Mesodermal cell (in vitro differentiated cells): ENCODE data around the gene CCDC174.

Experiments used
- H3K27ac ChIP-seq: 2 replicates; pipeline ENCODE4 v1.7.0; 2013; ENCODE audit warnings: mild to moderate bottlenecking, low read depth, low read length, moderate library complexity; ENCODE audit not compliant: severe bottlenecking
- H3K36me3 ChIP-seq: 2 replicates; pipeline ENCODE4 v1.7.1; 2013; ENCODE audit warnings: mild to moderate bottlenecking, low read length, moderate library complexity; ENCODE audit not compliant: control insufficient read depth, insufficient read depth
- H3K4me1 ChIP-seq: one replicate; pipeline ENCODE4 v1.7.1; 2013; ENCODE audit warnings: mild to moderate bottlenecking, low read length; ENCODE audit not compliant: insufficient read depth, control insufficient read depth, poor library complexity, severe bottlenecking
- H3K4me3 ChIP-seq: 2 replicates; pipeline ENCODE4 v1.7.0; 2013; ENCODE audit warnings: low read length, control low read depth, mild to moderate bottlenecking; ENCODE audit not compliant: insufficient read depth, poor library complexity, severe bottlenecking; ENCODE audit errors: extremely low read depth
- H3K9me3 ChIP-seq: 2 replicates; pipeline ENCODE4 v1.7.1; 2013; ENCODE audit warnings: mild to moderate bottlenecking, low read length, moderate library complexity; ENCODE audit not compliant: control insufficient read depth
- WGBS, 2 experiments: methylation state at CpG; one replicate each; pipeline ENCODE4 v1.1.5; 2013; ENCODE audit warnings: missing lambda C conversion rate in 2 of 2; ENCODE audit not compliant: insufficient coverage in 2 of 2; 5-methylcytosine and 5-hydroxymethylcytosine counted together

The CCDC174 gene

DNA sequence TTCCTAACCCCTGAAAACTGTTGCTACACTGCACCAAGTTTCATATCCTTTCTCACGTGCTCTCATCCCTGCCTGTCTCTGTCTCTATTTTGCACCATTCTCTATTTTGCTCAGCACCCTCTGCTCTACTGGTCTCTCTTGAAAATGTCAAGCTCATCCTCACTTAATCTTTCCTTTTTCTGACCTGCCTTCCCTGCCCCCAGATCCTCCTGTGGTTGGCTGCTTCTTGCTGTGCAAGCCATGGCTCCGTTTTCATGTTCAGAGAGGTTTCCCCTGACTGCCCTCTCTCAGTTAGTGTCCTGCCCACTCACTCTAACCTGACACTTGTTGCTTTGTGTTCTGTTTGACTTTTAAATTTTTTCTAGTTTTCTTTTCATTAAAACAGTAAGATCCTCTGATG lies 6.0 kb downstream of the CCDC174 start:
- H3K36me3 ChIP-seq: peaks cover 86% of the 10 kb centered on the region
- H3K4me1 ChIP-seq: peaks cover 5% of the 10 kb centered on the region
- no peak overlapping the region for H3K27ac ChIP-seq
- H3K4me3 ChIP-seq: no peak overlapping the region
- 94 to 97% methylated on average over 2 of the region's 2 CpGs for WGBS, 2 experiments
- H3K9me3 ChIP-seq: no peaks in the 10 kb centered on the region

- H3K36me3 ChIP-seq: peaks cover 94% of the 10 kb centered on the region
- H3K4me3 ChIP-seq: no peak overlapping the region
- H3K27ac ChIP-seq: no peak overlapping the region
- no CpG with 5 or more reads among the region's 2 CpGs for WGBS, 2 experiments
- H3K4me1 ChIP-seq: no peaks in the 10 kb centered on the region
- no peaks in the 10 kb centered on the region for H3K9me3 ChIP-seq
Measured at GRCh38 chr3:14658978-14659377, 7.4 kb downstream of the CCDC174 start.

- Histone ChIP-seq H3K27ac (no peak overlapping the region), H3K9me3 (no peaks in the 10 kb centered on the region), H3K36me3 (peaks cover 100% of the 10 kb centered on the region), H3K4me1 (no peaks in the 10 kb centered on the region), H3K4me3 (no peak overlapping the region)
- WGBS, 2 experiments: 98 to 100% methylated on average over 3 to 4 of the region's 4 CpGs
Measured at GRCh38 chr3:14660942-14661341, 9.4 kb downstream of the CCDC174 start.

GRCh38 chr3:14663396-14664135 lies 12.0 kb downstream of the CCDC174 start:
- H3K4me3 ChIP-seq: no peak overlapping the region
- no peaks in the 10 kb centered on the region for H3K4me1 ChIP-seq
- WGBS, 2 experiments: 86 to 87% methylated on average over 3 of the region's 5 CpGs
- no peaks in the 10 kb centered on the region for H3K9me3 ChIP-seq
- no peak overlapping the region for H3K27ac ChIP-seq
- H3K36me3 ChIP-seq: peaks cover 97% of the 10 kb centered on the region

DNA sequence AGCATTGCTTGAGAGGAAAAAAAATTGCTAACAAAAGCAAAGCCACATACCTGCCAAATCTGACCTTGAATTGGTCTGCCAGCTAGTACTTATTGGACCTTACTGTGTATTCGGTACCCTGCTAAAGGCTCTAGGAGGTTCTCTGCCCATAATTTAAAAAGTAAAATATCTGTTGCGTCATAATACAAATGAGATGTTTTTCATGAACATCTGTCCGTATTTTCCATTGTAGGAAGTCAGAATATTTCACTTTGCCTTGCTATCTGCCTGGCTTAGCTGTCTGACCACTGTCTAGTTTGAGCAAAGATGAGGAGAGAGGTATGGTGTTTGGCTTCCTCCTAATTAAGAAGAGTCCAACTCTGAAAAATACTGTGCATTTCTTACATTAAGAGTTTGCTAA lies 12.6 kb downstream of the CCDC174 start:
- WGBS, 2 experiments: 95 to 100% methylated on average over 2 to 3 of the region's 3 CpGs
- H3K27ac ChIP-seq: no peak overlapping the region
- H3K9me3 ChIP-seq: no peaks in the 10 kb centered on the region
- H3K36me3 ChIP-seq: peaks cover 97% of the 10 kb centered on the region
- H3K4me3 ChIP-seq: no peak overlapping the region
- H3K4me1 ChIP-seq: no peaks in the 10 kb centered on the region

DNA sequence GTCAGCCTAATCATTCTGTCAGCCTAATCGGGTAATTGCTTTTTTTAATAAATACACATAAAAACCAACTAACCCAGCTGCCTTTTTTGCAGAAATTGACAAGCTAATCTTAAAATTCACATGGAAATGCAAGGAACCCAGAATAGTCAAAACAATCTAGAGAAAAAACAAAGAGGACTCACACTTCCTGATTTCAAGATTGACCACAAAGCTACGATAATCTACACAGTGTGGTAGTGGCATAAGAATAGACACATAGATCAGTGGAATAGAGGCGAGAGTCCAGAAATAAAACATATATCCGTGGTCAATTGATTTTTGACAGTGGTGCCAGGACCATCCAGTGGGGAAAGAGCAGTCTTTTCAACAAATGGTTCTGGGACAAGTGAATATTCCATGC lies 21.0 kb downstream of the CCDC174 start:
- H3K4me1 ChIP-seq: no peaks in the 10 kb centered on the region
- H3K9me3 ChIP-seq: no peaks in the 10 kb centered on the region
- H3K27ac ChIP-seq: no peak overlapping the region
- 83 to 98% methylated on average over 2 to 4 of the region's 4 CpGs for WGBS, 2 experiments
- H3K4me3 ChIP-seq: no peak overlapping the region
- peaks cover 55% of the 10 kb centered on the region for H3K36me3 ChIP-seq

GRCh38 chr3:14674841-14675240 lies 23.3 kb downstream of the CCDC174 start, which contains the start of gene C3orf20:
Gene C3orf20, plus strand, starts transcription at chr3:14675141. Its CDS starts 7,573 bp downstream, at chr3:14682714.
- WGBS, 2 experiments: 90 to 95% methylated on average over 4 to 7 of the region's 7 CpGs

GRCh38 chr3:14676881-14677280 lies 25.3 kb downstream of the CCDC174 start:
- H3K27ac ChIP-seq: no peak overlapping the region
- 78 to 79% methylated on average over 4 of the region's 4 CpGs for WGBS, 2 experiments
- H3K36me3 ChIP-seq: peaks cover 15% of the 10 kb centered on the region
- H3K9me3 ChIP-seq: no peaks in the 10 kb centered on the region
- no peak overlapping the region for H3K4me3 ChIP-seq
- H3K4me1 ChIP-seq: no peaks in the 10 kb centered on the region

More at GRCh38 chr3:14674841-14675240, 23.3 kb downstream of the CCDC174 start, which contains the start of gene C3orf20:
- H3K4me1 ChIP-seq: no peaks in the 10 kb centered on the region
- H3K9me3 ChIP-seq: no peaks in the 10 kb centered on the region
- H3K27ac ChIP-seq: no peak within 1 kb of the TSS
- H3K36me3 ChIP-seq: peaks cover 35% of the 10 kb centered on the region
- H3K4me3 ChIP-seq: no peak within 1 kb of the TSS

DNA sequence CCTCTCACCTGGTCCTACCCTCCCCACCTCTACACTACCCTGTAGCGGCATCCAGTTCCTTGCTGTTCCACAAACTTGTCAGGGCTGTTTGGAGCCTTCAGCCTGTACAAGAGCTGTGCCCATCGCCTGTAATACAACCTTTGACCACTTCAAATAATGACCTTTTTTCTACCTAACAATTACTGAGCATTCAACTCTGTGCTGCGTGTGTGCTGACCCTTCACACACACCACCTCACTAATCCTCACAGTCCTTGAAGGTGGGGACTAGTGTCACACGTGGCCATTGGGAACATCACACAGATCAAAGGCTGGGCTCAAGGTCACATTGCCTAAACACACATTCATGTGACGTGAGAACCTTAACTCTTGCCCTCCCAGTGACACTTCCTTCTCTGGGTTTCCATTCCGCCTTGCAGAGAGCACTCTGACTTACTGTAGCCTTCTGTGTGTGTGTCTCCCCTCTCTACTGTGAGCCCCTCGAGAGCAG lies 26.5 kb downstream of the CCDC174 start:
- Histone ChIP-seq H3K27ac (no peak overlapping the region), H3K4me1 (no peaks in the 10 kb centered on the region), H3K9me3 (no peaks in the 10 kb centered on the region), H3K36me3 (peaks cover 4% of the 10 kb centered on the region), H3K4me3 (no peak overlapping the region)
- WGBS, 2 experiments: 59 to 75% methylated on average over 6 of the region's 7 CpGs

GRCh38 chr3:14680115-14680514 lies 28.6 kb downstream of the CCDC174 start:
- H3K4me1 ChIP-seq: no peaks in the 10 kb centered on the region
- WGBS, 2 experiments: no CpG with 5 or more reads among the region's 1 CpG

GRCh38 chr3:14680716-14681115 lies 29.2 kb downstream of the CCDC174 start:
- no peak overlapping the region for H3K4me3 ChIP-seq
- WGBS, 2 experiments: 100% methylated on average over 1 of the region's 2 CpGs
- no peaks in the 10 kb centered on the region for H3K4me1 ChIP-seq
- H3K9me3 ChIP-seq: no peaks in the 10 kb centered on the region
- no peaks in the 10 kb centered on the region for H3K36me3 ChIP-seq
- H3K27ac ChIP-seq: no peak overlapping the region

More at GRCh38 chr3:14680115-14680514, 28.6 kb downstream of the CCDC174 start:
- Histone ChIP-seq H3K4me3 (no peak overlapping the region), H3K36me3 (no peaks in the 10 kb centered on the region), H3K9me3 (no peaks in the 10 kb centered on the region), H3K27ac (no peak overlapping the region)
